ENCODE data around the gene UBE2S.
A peak's percentile ranks its signal among the peaks of the same experiment; 100 is the strongest.

UBE2S gene

GRCh38 chr19:55385724-55386492 lies 21.7 kb downstream of the UBE2S start, which contains the start of gene RPL28:
Gene RPL28 (plus strand): TSS chr19:55385932. CDS start chr19:55386358, 426 bp downstream.
- Histone ChIP-seq H3K36me3 (ENCODE audit: control insufficient read depth, insufficient read depth, low read length) (peaks cover 40% of the 10 kb centered on the region), H3K4me3 (ENCODE audit: low read depth, low read length) (peak within 1 kb of the TSS; percentile 98), H3K4me1 (ENCODE audit: control insufficient read depth, insufficient read depth, low read length) (peaks cover 15% of the 10 kb centered on the region), H3K9ac (ENCODE audit: low read depth, low read length) (peak within 1 kb of the TSS; percentile 98), H3K9me3 (ENCODE audit: control insufficient read depth, insufficient read depth, low read length) (no peaks in the 10 kb centered on the region), H3K27me3 (ENCODE audit: control insufficient read depth, insufficient read depth, low read length) (peaks cover 11% of the 10 kb centered on the region)

DNA sequence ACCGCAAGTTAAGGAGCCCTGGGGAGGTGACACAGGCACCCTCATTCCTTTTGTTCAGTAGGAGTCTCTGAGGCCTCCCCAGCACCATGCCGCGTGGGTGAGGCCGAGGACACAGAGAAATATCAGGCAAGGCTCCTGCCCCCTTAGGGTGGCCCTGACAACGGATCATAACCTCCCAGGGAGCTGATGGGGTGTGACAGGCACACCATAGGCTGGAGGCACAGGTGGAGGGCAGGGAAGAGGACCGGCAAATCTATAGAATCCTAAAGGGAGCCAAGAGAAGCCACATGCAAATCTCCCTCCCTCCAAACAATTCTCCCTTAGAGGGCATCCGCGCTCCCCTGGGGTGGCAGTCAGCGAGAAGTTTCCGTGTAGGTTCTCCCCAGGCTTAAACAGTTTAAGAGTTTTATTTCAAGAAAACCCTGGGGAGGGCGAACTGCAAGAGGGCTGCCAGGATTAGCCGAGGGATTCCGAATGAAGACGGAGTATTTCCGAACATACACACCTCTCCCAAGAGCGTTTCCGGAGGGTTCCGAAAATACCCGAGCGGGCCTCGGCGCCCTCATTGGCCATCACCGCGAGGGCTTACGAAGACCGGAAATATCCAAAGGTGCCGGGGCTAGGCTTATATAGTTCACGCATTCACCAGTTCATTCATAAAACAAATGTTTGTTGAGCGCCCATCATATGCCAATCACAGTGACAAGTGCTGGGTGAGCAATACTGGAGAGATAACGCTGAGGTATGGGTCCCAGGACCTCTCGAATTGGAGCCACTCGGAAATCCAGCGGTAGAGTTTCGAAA lies 22.5 kb downstream of the UBE2S start:
- Histone ChIP-seq H3K9me3 (ENCODE audit: control insufficient read depth, insufficient read depth, low read length) (no peaks in the 10 kb centered on the region), H3K27me3 (ENCODE audit: control insufficient read depth, insufficient read depth, low read length) (peaks cover 11% of the 10 kb centered on the region), H3K9ac (ENCODE audit: low read depth, low read length) (peak overlapping the region; percentile 91), H3K36me3 (ENCODE audit: control insufficient read depth, insufficient read depth, low read length) (peaks cover 40% of the 10 kb centered on the region), H3K4me1 (ENCODE audit: control insufficient read depth, insufficient read depth, low read length) (peaks cover 15% of the 10 kb centered on the region), H3K4me3 (ENCODE audit: low read depth, low read length) (peak overlapping the region; percentile 98)

GRCh38 chr19:55384131-55384919 lies 23.3 kb downstream of the UBE2S start, which contains the start of gene TMEM238:
Gene TMEM238 (minus strand): TSS chr19:55384292. CDS start chr19:55384259, 33 bp downstream.
- peaks cover 14% of the 10 kb centered on the region for H3K4me1 ChIP-seq (ENCODE audit: control insufficient read depth, insufficient read depth, low read length)

GRCh38 chr19:55383279-55384130 lies 24.1 kb downstream of the UBE2S start:
- H3K4me3 ChIP-seq (ENCODE audit: low read depth, low read length): peak overlapping the region; percentile 98
- H3K9ac ChIP-seq (ENCODE audit: low read depth, low read length): peak overlapping the region; percentile 54
- H3K27me3 ChIP-seq (ENCODE audit: control insufficient read depth, insufficient read depth, low read length): peaks cover 17% of the 10 kb centered on the region
- H3K36me3 ChIP-seq (ENCODE audit: control insufficient read depth, insufficient read depth, low read length): peaks cover 28% of the 10 kb centered on the region
- peaks cover 18% of the 10 kb centered on the region for H3K4me1 ChIP-seq (ENCODE audit: control insufficient read depth, insufficient read depth, low read length)
- no peaks in the 10 kb centered on the region for H3K9me3 ChIP-seq (ENCODE audit: control insufficient read depth, insufficient read depth, low read length)

More at GRCh38 chr19:55384131-55384919, 23.3 kb downstream of the UBE2S start, which contains the start of gene TMEM238:
- Histone ChIP-seq H3K4me3 (ENCODE audit: low read depth, low read length) (peak within 1 kb of the TSS; percentile 98), H3K36me3 (ENCODE audit: control insufficient read depth, insufficient read depth, low read length) (peaks cover 36% of the 10 kb centered on the region), H3K27me3 (ENCODE audit: control insufficient read depth, insufficient read depth, low read length) (peaks cover 13% of the 10 kb centered on the region), H3K9me3 (ENCODE audit: control insufficient read depth, insufficient read depth, low read length) (no peaks in the 10 kb centered on the region), H3K9ac (ENCODE audit: low read depth, low read length) (peak within 1 kb of the TSS; percentile 54)

DNA sequence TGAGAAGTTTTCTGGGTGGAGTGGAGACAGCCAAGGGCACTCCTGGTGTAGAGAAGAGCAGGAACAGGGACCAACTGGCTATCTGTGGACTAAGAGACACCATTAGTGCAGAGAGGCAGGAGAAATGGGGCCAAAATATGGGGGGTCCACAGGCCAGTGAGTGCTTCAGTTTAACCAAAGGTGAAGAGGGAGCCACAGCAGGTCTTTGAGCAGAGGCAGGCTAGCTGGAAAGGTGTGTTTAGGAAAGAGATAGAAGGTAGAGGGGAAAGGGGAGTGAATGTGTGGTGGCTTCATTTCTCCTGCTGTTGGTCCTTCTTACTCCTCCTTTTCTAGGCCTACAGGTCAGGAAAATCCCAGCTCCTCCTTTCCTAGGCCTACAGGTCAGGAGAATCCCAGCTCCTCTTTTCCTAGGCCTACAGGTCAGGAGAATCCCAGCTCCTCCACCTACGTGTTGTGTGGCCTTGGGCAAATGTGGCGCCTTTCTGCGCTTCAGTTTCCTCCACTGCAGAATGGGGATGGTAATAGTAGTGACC lies 25.0 kb downstream of the UBE2S start:
- Histone ChIP-seq H3K9me3 (ENCODE audit: control insufficient read depth, insufficient read depth, low read length) (no peaks in the 10 kb centered on the region), H3K36me3 (ENCODE audit: control insufficient read depth, insufficient read depth, low read length) (peaks cover 18% of the 10 kb centered on the region), H3K4me1 (ENCODE audit: control insufficient read depth, insufficient read depth, low read length) (peaks cover 14% of the 10 kb centered on the region), H3K4me3 (ENCODE audit: low read depth, low read length) (peak overlapping the region; percentile 62), H3K9ac (ENCODE audit: low read depth, low read length) (no peak overlapping the region), H3K27me3 (ENCODE audit: control insufficient read depth, insufficient read depth, low read length) (peaks cover 19% of the 10 kb centered on the region)

DNA sequence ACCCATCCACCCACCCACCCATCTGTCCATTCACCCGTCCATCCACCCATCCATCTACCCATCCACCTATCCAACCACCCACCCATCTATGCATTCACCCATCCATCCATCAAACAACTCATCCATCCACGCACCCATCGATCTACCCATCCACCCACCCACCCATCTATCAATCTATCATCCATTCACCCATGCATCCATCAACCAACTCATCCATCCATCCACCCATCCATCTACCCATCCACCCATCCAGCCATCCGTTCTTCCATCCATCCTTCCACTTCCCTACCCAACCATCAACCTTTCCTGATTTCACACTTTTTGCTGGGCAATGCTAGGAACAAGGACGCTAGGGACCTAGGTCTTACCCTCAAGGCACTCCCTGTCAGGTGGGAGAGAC lies 25.6 kb downstream of the UBE2S start:
- Histone ChIP-seq H3K4me1 (ENCODE audit: control insufficient read depth, insufficient read depth, low read length) (peaks cover 9% of the 10 kb centered on the region), H3K9me3 (ENCODE audit: control insufficient read depth, insufficient read depth, low read length) (no peaks in the 10 kb centered on the region), H3K4me3 (ENCODE audit: low read depth, low read length) (no peak overlapping the region), H3K36me3 (ENCODE audit: control insufficient read depth, insufficient read depth, low read length) (peaks cover 13% of the 10 kb centered on the region), H3K27me3 (ENCODE audit: control insufficient read depth, insufficient read depth, low read length) (peaks cover 19% of the 10 kb centered on the region), H3K9ac (ENCODE audit: low read depth, low read length) (no peak overlapping the region)

DNA sequence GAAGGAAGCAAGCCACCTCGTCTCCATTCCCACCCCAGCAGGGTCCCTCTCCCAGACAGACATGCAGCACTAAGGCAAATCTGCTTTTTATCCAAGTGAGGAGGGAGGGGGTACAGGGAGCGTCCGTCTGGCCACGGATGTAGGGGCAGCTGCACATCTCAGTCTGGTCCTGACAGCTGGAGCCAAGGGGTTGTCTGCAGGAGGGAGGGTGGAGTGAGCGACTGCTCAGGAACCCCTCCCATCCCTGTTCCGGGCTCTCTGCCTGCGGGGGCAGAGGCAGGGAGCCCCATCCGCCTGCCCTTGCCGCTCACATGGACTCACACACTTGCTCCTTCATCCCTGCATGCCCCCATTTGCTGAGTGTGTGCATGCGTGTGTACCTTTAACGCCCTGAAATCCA lies 28.4 kb downstream of the UBE2S start:
- H3K4me3 ChIP-seq (ENCODE audit: low read depth, low read length): no peak overlapping the region
- peaks cover 19% of the 10 kb centered on the region for H3K4me1 ChIP-seq (ENCODE audit: control insufficient read depth, insufficient read depth, low read length)
- no peak overlapping the region for H3K9ac ChIP-seq (ENCODE audit: low read depth, low read length)
- H3K9me3 ChIP-seq (ENCODE audit: control insufficient read depth, insufficient read depth, low read length): no peaks in the 10 kb centered on the region
- peaks cover 19% of the 10 kb centered on the region for H3K27me3 ChIP-seq (ENCODE audit: control insufficient read depth, insufficient read depth, low read length)
- H3K36me3 ChIP-seq (ENCODE audit: control insufficient read depth, insufficient read depth, low read length): no peaks in the 10 kb centered on the region

- H3K9me3 ChIP-seq (ENCODE audit: control insufficient read depth, insufficient read depth, low read length): no peaks in the 10 kb centered on the region
- H3K4me1 ChIP-seq (ENCODE audit: control insufficient read depth, insufficient read depth, low read length): peaks cover 21% of the 10 kb centered on the region
- no peaks in the 10 kb centered on the region for H3K36me3 ChIP-seq (ENCODE audit: control insufficient read depth, insufficient read depth, low read length)
- H3K9ac ChIP-seq (ENCODE audit: low read depth, low read length): peak overlapping the region; percentile 56
- peaks cover 14% of the 10 kb centered on the region for H3K27me3 ChIP-seq (ENCODE audit: control insufficient read depth, insufficient read depth, low read length)
- H3K4me3 ChIP-seq (ENCODE audit: low read depth, low read length): peak overlapping the region; percentile 79
Measured at GRCh38 chr19:55377356-55378131, 30.0 kb downstream of the UBE2S start.

DNA sequence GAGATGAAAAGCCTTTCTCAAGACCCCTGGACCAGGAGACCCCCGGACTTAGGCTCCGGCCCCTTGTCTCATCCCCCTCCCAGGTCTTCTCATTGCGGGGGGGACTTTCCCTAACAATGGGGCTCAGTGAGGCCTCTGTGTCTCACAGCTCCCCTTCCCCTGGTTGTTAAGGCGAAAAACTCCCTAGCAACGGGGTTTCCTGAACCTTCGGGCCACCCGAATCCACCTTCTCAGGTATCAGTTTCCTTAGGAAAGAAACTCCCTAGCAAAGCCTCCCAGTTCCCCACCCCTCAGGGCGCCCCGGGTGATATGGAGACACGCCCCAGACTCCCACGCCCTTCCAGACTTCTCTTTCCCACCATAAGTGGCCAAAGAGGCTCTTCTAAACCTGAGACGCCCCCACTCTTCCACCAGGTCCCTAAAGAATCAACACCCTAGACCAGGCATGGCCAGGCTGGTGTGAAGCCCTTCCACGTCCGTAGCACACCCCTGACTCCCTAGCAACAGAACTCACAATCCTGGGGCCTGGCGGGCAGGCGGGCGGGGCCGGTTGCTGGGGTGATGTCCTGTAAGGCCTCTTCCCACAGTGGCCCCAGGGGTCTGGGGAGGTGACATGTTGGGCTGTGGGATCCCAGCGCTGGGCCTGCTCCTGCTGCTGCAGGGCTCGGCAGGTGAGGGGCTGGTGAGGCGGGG lies 31.2 kb downstream of the UBE2S start, which contains the start of gene TMEM190:
Gene TMEM190 (plus strand): TSS at position 586 of the 693 bp plus-strand sequence. CDS start 28 bp downstream, at position 614.
- Histone ChIP-seq H3K36me3 (ENCODE audit: control insufficient read depth, insufficient read depth, low read length) (no peaks in the 10 kb centered on the region), H3K9ac (ENCODE audit: low read depth, low read length) (peak within 1 kb of the TSS; percentile 56), H3K27me3 (ENCODE audit: control insufficient read depth, insufficient read depth, low read length) (peaks cover 15% of the 10 kb centered on the region), H3K4me3 (ENCODE audit: low read depth, low read length) (peak within 1 kb of the TSS; percentile 79), H3K9me3 (ENCODE audit: control insufficient read depth, insufficient read depth, low read length) (no peaks in the 10 kb centered on the region), H3K4me1 (ENCODE audit: control insufficient read depth, insufficient read depth, low read length) (peaks cover 21% of the 10 kb centered on the region)
